IMR-90 (cell line): ENCODE measurements around the gene SRC. TPM values are rescaled to one million over a fixed set of nuclear protein-coding genes. Genes with fewer than 3 reads are reported as not detected.

ENCODE experiments used
- ATAC-seq: fragments of 200-7000 bp; cut with Tn5 transposase; 2 replicates; pipeline ENCODE4 v1.9.1; 2020; ENCODE audit warnings: low read depth, mild to moderate bottlenecking, moderate library complexity
- BruUV-seq: library from RNA; stranded (reverse); fragments of 400-500 nt; replicated peaks from 2 replicates; lab custom pipeline; 2021; lab: Mats Ljungman, UMichigan
- CTCF ChIA-PET: fragments of 300-600 bp; formaldehyde crosslinking; extraction: SDS; loops from one replicate; lab custom pipeline; 2021; ENCODE audit warnings: antibody characterized with exemption; lab: Yijun Ruan, JAX
- POLR2A ChIA-PET: fragments of 300-600 bp; sonication (Branson Sonifier 250); formaldehyde crosslinking; loops from one replicate; lab custom pipeline; 2022; ENCODE audit warnings: antibody characterized with exemption; ENCODE audit not compliant: unreplicated experiment; lab: Charles Lee
- DNase-seq: peaks from one replicate; pipeline ENCODE4 v3.0.0; 2013
- H2AFZ ChIP-seq: replicated peaks from 2 replicates; pipeline ENCODE3; 2013; ENCODE audit warnings: low read length, mild to moderate bottlenecking; ENCODE audit not compliant: poor library complexity
- H2AK5ac ChIP-seq: 2 replicates; pipeline ENCODE4 v1.6.1; 2013; ENCODE audit warnings: low read depth, low read length, inconsistent platforms
- H2AK9ac ChIP-seq: replicated peaks from 2 replicates; pipeline ENCODE3; 2013; ENCODE audit warnings: mild to moderate bottlenecking, low read depth, low read length, moderate library complexity; ENCODE audit not compliant: poor library complexity
- H2BK120ac ChIP-seq: 2 replicates; pipeline ENCODE4 v1.6.1; 2013; ENCODE audit warnings: low read depth, low read length, inconsistent platforms
- H2BK15ac ChIP-seq: 3 replicates; pipeline ENCODE4 v1.6.1; 2013; ENCODE audit warnings: low read depth, low read length, inconsistent platforms
- H2BK20ac ChIP-seq: 2 replicates; pipeline ENCODE4 v1.6.1; 2013; ENCODE audit warnings: low read depth, mild to moderate bottlenecking, inconsistent platforms, low read length, moderate library complexity
- H2BK5ac ChIP-seq: 2 replicates; pipeline ENCODE4 v1.6.1; 2013; ENCODE audit warnings: mild to moderate bottlenecking, low read depth, low read length, inconsistent platforms; ENCODE audit not compliant: poor library complexity, severe bottlenecking
- H3K14ac ChIP-seq: replicated peaks from 2 replicates; pipeline ENCODE4 v1.6.1; 2013; ENCODE audit warnings: low read depth, low read length, inconsistent platforms
- H3K18ac ChIP-seq: 2 replicates; pipeline ENCODE4 v1.6.1; 2013; ENCODE audit warnings: low read depth, low read length, control low read depth
- H3K23ac ChIP-seq: 2 replicates; pipeline ENCODE4 v1.6.1; 2013; ENCODE audit warnings: low read depth, low read length, inconsistent platforms
- H3K27ac ChIP-seq: 2 replicates; pipeline ENCODE4 v1.5.1; 2013; ENCODE audit warnings: mild to moderate bottlenecking, control low read depth, low read length; ENCODE audit not compliant: insufficient read depth
- H3K27me3 ChIP-seq: 2 replicates; pipeline ENCODE4 v1.6.1; 2013; ENCODE audit warnings: low read length; ENCODE audit not compliant: control insufficient read depth, insufficient read depth
- H3K36me3 ChIP-seq: 2 replicates; pipeline ENCODE4 v1.6.1; 2013; ENCODE audit warnings: low read length, mixed read lengths; ENCODE audit not compliant: control insufficient read depth, insufficient read depth
- H3K4ac ChIP-seq: 2 replicates; pipeline ENCODE4 v1.6.1; 2013; ENCODE audit warnings: low read depth, low read length, inconsistent platforms
- H3K4me1 ChIP-seq: 2 replicates; pipeline ENCODE4 v1.6.1; 2013; ENCODE audit warnings: low read length, mixed read lengths; ENCODE audit not compliant: control insufficient read depth, insufficient read depth
- H3K4me2 ChIP-seq: 2 replicates; pipeline ENCODE4 v1.6.1; 2013; ENCODE audit warnings: low read depth, mild to moderate bottlenecking, control low read depth, low read length, moderate library complexity
- H3K4me3 ChIP-seq: 2 replicates; pipeline ENCODE4 v1.5.1; 2013; ENCODE audit warnings: low read depth, mild to moderate bottlenecking, control low read depth, low read length, moderate library complexity; ENCODE audit not compliant: insufficient read depth
- H3K56ac ChIP-seq: 2 replicates; pipeline ENCODE4 v1.6.1; 2013; ENCODE audit warnings: low read length, inconsistent platforms; ENCODE audit not compliant: insufficient read depth; ENCODE audit errors: extremely low read depth
- H3K79me1 ChIP-seq, 2 experiments: 2 replicates each; pipeline ENCODE4 v1.6.1; 2013; ENCODE audit warnings: low read length in 2 of 2, inconsistent platforms in 1 of 2, low read depth in 1 of 2
- H3K9ac ChIP-seq: 2 replicates; pipeline ENCODE4 v1.6.1; 2013; ENCODE audit warnings: low read depth, low read length, control low read depth
- H3K9me1 ChIP-seq: 2 replicates; pipeline ENCODE4 v1.6.1; 2013; ENCODE audit warnings: low read length, inconsistent platforms; ENCODE audit not compliant: insufficient read depth
- H3K9me3 ChIP-seq: 2 replicates; pipeline ENCODE4 v1.6.1; 2013; ENCODE audit warnings: low read length; ENCODE audit not compliant: control insufficient read depth, insufficient read depth
- H4K20me1 ChIP-seq: 2 replicates; pipeline ENCODE4 v1.6.1; 2013; ENCODE audit warnings: low read length, inconsistent platforms; ENCODE audit not compliant: insufficient read depth
- H4K5ac ChIP-seq: 2 replicates; pipeline ENCODE4 v1.6.1; 2013; ENCODE audit warnings: mild to moderate bottlenecking, low read depth, low read length, control low read depth
- H4K8ac ChIP-seq, 2 experiments: 2 replicates each; pipeline ENCODE4 v1.6.1; 2013; ENCODE audit warnings: low read depth in 2 of 2, low read length in 2 of 2, control low read depth in 1 of 2, inconsistent platforms in 1 of 2
- H4K91ac ChIP-seq: 2 replicates; pipeline ENCODE4 v1.6.1; 2013; ENCODE audit warnings: low read depth, low read length, inconsistent platforms; ENCODE audit not compliant: insufficient read depth
- BHLHE40 ChIP-seq: fragments of 150-350 bp; IDR thresholded peaks from 2 replicates; pipeline ENCODE4 v1.6.1; 2016; ENCODE audit warnings: mild to moderate bottlenecking, low read depth, low read length
- CEBPB ChIP-seq: IDR thresholded peaks from 2 replicates; pipeline ENCODE4 v1.6.1; 2012; ENCODE audit warnings: low read depth, low read length, improper control_type of control experiment
- CTCF ChIP-seq: conservative IDR thresholded peaks from 2 replicates; pipeline ENCODE4 v1.5.1; 2012; ENCODE audit warnings: mild to moderate bottlenecking, low read depth, low read length, improper control_type of control experiment
- FOS ChIP-seq: fragments of 150-350 bp; IDR thresholded peaks from 2 replicates; pipeline ENCODE4 v1.6.1; 2016; ENCODE audit warnings: low read depth, low read length
- MAFK ChIP-seq: IDR thresholded peaks from 2 replicates; pipeline ENCODE4 v1.6.1; 2012; ENCODE audit warnings: low read depth, low read length, improper control_type of control experiment
- MAZ ChIP-seq: IDR thresholded peaks from 2 replicates; pipeline ENCODE4 v1.6.1; 2012; ENCODE audit warnings: low read depth, mild to moderate bottlenecking, low read length, improper control_type of control experiment, moderate library complexity, borderline replicate concordance
- MXI1 ChIP-seq: IDR thresholded peaks from 2 replicates; pipeline ENCODE4 v1.6.1; 2012; ENCODE audit warnings: low read depth, mild to moderate bottlenecking, low read length, moderate library complexity, borderline replicate concordance
- NFE2L2 ChIP-seq: fragments of 150-350 bp; IDR thresholded peaks from 2 replicates; pipeline ENCODE4 v1.6.1; 2016; ENCODE audit warnings: low read depth, mild to moderate bottlenecking, low read length
- POLR2A ChIP-seq: IDR thresholded peaks from 2 replicates; pipeline ENCODE4 v1.6.1; 2012; ENCODE audit warnings: mild to moderate bottlenecking, low read depth, low read length
- RAD21 ChIP-seq: IDR thresholded peaks from 2 replicates; pipeline ENCODE4 v1.6.1; 2012; ENCODE audit warnings: low read length, improper control_type of control experiment
- RCOR1 ChIP-seq: IDR thresholded peaks from 2 replicates; pipeline ENCODE4 v1.6.1; 2012; ENCODE audit warnings: mild to moderate bottlenecking, low read length, improper control_type of control experiment; ENCODE audit not compliant: insufficient replicate concordance
- RFX5 ChIP-seq: IDR thresholded peaks from 2 replicates; pipeline ENCODE4 v1.8.0; 2012; ENCODE audit warnings: low read depth, mild to moderate bottlenecking, low read length, moderate library complexity
- SMC3 ChIP-seq: fragments of 150-350 bp; IDR thresholded peaks from 2 replicates; pipeline ENCODE4 v1.6.1; 2016; ENCODE audit warnings: low read depth, mild to moderate bottlenecking, antibody characterized with exemption, low read length, moderate library complexity
- USF2 ChIP-seq: fragments of 150-350 bp; IDR thresholded peaks from 2 replicates; pipeline ENCODE4 v1.6.1; 2017; ENCODE audit warnings: mild to moderate bottlenecking, antibody characterized with exemption, low read length, low read depth
- WGBS, 2 experiments: methylation state at CpG; one replicate each; pipeline versions ENCODE4 v1.1.5 to v1.1.7; 2013; ENCODE audit warnings: missing lambda C conversion rate in 2 of 2; ENCODE audit not compliant: insufficient read length in 1 of 2; ENCODE audit errors: extremely low coverage in 2 of 2; 5-methylcytosine and 5-hydroxymethylcytosine counted together
- dilution Hi-C: fragments of 300-500 bp; cut with HindIII; formaldehyde crosslinking; loops from one replicate; pipeline ENCODE4 v1.14.3; 2018; ENCODE audit warnings: low sequenced_read_pairs; ENCODE audit not compliant: unreplicated experiment
- in situ Hi-C: fragments of 300-500 bp; cut with MboI; formaldehyde crosslinking; loops from 3 replicates; pipeline ENCODE4 v1.14.3; 2019; ENCODE audit warnings: low sequenced_read_pairs, inconsistent platforms, mixed read lengths
- intact Hi-C: fragments of 100-400 bp; cut with micrococcal nuclease; formaldehyde crosslinking; loops from 2 replicates; pipeline ENCODE4 v1.10.0; 2022
- polyA plus RNA-seq, 3 experiments: library from polyadenylated mRNA; depleted of rRNA; stranded (reverse); fragments of >200 nt; gene quantifications; 2 replicates each; pipeline ENCODE4 v1.2.3, GENCODE V29; 2012; ENCODE audit warnings: low replicate concordance in 1 of 3
- total RNA-seq: library from RNA; depleted of rRNA; stranded (reverse); fragments of >200 nt; gene quantifications from 2 replicates; pipeline ENCODE4 v1.2.3, GENCODE V29; 2012
- TF ChIP-seq, protein P1 (sequence below): fragments of 150-350 bp; IDR thresholded peaks from 2 replicates; pipeline ENCODE4 v1.6.1; 2016; ENCODE audit warnings: low read depth, mild to moderate bottlenecking, low read length, moderate library complexity, borderline replicate concordance

Gene SRC
- total and polyA plus RNA-seq, 2 of the 4 experiments (the other 2 are of a cell fraction) = 7.0 to 24.2 TPM

DNA sequence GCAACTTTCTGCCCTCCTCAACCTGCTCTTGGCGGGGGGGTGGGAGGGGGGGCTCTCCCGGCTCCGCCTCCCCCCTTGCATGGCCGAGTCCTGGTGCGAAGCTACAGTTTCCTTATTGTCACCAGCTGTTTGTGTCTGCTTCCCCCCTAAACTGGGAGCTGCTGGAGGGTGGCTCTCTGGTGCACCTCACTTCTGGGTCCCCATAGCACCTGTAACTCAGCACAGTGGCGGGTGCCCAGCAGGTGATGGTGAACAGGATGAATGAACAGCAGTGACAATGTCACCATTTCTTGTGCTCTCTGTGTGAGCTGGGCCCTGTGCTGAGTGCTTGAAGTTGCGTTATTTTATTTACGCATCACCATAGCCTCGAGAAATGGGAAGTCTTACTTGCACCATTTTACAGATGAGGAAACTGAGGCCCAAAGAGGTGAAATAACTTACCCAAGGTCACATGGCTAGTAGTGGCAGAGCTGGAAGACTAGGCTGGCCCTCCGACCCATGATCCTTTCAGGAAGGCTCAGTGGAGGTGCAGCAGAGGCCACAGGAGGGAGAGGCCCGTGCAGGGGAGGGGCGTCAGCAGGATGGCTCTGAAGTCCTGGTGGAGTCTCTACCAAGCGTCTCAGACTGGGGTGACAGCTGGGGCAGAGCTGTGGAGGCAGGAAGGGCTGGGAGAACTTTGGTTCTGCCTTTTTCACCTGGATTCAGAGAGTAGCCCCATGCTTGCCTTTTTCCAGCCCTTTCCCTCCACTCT lies 41.8 kb downstream of the SRC start:
- Histone ChIP-seq H3K9ac (no peak overlapping the region), H2BK15ac (no peak overlapping the region), H2AK5ac (no peak overlapping the region), H3K4me2 (no peak overlapping the region), H3K56ac (no peak overlapping the region; the same call in 1 of the 2 replicates), H3K79me1 (peaks cover 4 to 15% of the 10 kb centered on the region in 2 experiments; a peak in 2 of 4 replicates), H3K4me3 (no peak overlapping the region), H4K91ac (no peak overlapping the region), H2AFZ (no peak overlapping the region), H2AK9ac (no peak overlapping the region), H4K5ac (no peak overlapping the region), H3K9me3 (no peaks in the 10 kb centered on the region), H2BK20ac (no peak overlapping the region), H4K20me1 (peaks cover 17% of the 10 kb centered on the region; the same call in 1 of the 2 replicates), H3K23ac (no peak overlapping the region), H3K9me1 (no peaks in the 10 kb centered on the region), H2BK5ac (no peak overlapping the region), H3K27me3 (no peaks in the 10 kb centered on the region), H3K14ac (no peak overlapping the region), H4K8ac (no peak overlapping the region), H3K18ac (no peak overlapping the region), H3K36me3 (peaks cover 36% of the 10 kb centered on the region), H3K27ac (no peak overlapping the region), H3K4me1 (peaks cover 4% of the 10 kb centered on the region; the same call in 1 of the 2 replicates), H3K4ac (no peak overlapping the region), H2BK120ac (no peak overlapping the region)
- POLR2A ChIA-PET = no interaction called here
- dilution Hi-C loops = no loop called here
- no peak for ATAC-seq
- CTCF ChIA-PET = no interaction called here
- no TSS peak for BruUV-seq
- in situ Hi-C loops = loop anchor here (10.0 kb wide), 1 partner anchor 183 kb away; no protein-coding TSS in a partner anchor
- no peak for DNase-seq
- intact Hi-C loops = no loop called here
- WGBS, 2 experiments = no CpG with 5 or more reads among the region's 13 CpGs
- TF ChIP-seq MXI1 (no peak), CTCF (no peak), SMC3 (no peak), RCOR1 (no peak), RAD21 (no peak), CEBPB (no peak), FOS (no peak), POLR2A (no peak), RFX5 (no peak), BHLHE40 (no peak), NFE2L2 (no peak), USF2 (no peak), MAZ (no peak), MAFK (no peak)
- TF ChIP-seq, protein P1, sequence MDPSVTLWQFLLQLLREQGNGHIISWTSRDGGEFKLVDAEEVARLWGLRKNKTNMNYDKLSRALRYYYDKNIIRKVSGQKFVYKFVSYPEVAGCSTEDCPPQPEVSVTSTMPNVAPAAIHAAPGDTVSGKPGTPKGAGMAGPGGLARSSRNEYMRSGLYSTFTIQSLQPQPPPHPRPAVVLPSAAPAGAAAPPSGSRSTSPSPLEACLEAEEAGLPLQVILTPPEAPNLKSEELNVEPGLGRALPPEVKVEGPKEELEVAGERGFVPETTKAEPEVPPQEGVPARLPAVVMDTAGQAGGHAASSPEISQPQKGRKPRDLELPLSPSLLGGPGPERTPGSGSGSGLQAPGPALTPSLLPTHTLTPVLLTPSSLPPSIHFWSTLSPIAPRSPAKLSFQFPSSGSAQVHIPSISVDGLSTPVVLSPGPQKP = no peak
